NCI-H1930 (cell line): ENCODE results near the gene PFKFB1.
A peak's percentile ranks its signal among the peaks of the same experiment; 100 is the strongest.

Experiments
- DNase-seq, 2 experiments: peaks; one replicate each; lab custom pipeline; 2025; lab: John Stamatoyannopoulos, UW

The PFKFB1 gene

DNA sequence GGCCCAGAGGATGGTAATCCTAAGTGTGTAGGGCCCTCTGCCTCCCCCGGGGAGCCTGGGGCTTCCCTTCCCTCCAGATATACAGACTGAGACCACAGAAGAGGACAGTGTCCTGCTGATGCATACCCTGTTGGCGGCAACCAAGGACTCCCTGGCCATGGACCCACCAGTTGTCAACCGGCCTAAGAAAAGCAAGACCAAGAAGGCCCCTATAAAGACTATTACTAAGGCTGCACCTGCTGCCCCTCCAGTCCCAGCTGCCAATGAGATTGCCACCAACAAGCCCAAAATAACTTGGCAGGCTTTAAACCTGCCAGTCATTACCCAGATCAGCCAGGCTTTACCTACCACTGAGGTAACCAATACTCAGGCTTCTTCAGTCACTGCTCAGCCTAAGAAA, 71.4 kb downstream of the PFKFB1 start:
- no peak for DNase-seq

DNA sequence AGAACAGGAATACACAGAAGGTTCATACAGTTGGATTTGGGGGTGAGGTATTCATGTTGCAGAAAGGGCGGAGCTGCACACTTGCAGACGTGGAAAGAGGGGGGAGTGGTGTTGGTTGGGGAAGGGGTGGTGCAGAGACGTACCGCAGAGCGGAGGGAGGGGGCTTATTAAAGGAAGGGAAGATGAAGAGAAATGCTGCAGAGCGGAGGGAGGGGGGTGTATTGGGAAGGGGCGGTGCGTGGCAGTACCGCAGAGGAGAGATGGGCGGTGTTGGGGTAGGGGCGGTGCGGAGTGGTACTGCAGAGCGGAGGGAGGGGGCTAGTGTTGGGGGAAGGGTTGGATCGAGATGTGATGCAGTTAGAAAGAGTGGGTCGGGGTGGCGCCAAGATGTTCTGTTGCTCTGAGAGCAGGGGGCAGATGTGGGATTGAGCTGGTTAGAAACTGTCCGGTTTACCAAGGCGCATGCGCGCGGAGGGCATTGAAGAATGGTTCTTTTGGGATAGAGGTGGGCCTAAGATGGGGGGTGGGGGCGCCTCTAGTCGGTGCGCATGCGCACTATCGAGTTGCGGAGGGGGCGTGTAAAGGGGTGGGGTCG, 72.5 kb downstream of the PFKFB1 start:
- peak; percentile 53 to 72 for DNase-seq

DNA sequence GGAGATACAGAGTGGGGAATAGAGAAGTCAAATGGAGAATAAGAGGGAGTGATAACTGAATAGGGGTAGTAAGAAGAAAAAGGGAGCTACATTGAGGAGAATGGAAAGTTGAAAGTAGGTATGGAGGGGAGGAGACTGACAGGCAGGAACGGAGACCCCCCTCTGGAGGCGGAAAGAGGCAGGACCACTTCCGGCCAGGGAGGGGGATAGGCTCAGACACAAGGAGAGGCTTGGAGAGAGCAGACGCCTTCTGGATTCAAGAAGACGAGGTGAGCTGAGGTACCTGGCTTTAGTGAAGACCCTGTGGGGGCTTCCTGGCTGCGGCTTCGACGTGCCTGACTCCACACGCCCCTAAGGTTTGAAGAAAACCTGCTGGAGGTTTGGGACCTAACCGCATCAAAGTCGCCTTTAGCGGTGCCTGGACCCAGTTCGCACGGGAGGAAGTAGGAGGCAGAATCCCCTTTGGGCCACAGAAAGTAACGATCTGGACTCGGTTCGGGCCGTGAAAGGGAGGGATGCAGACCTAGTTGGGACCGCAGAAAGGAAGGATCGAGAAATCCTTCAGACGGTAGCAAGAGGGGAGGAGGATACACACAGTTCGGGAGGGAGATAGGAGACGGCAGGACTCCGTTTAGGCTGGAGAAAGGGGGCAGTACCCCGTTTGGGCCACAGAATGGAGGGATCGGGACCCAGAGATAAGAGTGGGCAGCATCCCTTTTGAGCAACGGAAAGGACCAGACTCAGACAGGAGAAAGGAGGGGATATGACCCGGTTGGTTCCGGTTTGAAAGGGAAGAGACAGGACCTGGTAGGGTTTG, 73.2 kb downstream of the PFKFB1 start, which contains the start of gene TRO:
Gene TRO, plus strand, starts transcription at position 215 of the 817 bp plus-strand sequence. CDS start 1,423 bp downstream, outside the sequence.
- DNase-seq, result peak; percentile 7 to 27

DNA sequence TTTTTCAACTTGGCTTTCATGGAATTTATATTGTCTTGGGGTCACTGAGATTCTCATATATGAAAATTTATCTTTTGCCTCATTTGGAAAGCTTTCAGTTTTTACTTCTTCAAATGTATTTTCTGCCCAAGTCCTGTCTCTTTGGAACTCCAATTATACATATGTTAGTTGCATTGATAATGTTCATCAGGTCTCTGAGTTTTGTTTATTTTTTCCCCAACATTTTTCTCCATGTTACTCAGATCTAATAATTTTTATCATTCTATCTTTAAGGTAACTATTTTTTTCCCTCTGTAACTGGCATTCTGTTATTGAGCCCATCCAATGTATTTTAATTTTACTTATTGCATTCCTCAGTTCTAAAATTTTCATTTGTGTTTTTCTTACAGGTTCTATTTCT, 84.0 kb downstream of the PFKFB1 start:
- DNase-seq, result no peak

DNA sequence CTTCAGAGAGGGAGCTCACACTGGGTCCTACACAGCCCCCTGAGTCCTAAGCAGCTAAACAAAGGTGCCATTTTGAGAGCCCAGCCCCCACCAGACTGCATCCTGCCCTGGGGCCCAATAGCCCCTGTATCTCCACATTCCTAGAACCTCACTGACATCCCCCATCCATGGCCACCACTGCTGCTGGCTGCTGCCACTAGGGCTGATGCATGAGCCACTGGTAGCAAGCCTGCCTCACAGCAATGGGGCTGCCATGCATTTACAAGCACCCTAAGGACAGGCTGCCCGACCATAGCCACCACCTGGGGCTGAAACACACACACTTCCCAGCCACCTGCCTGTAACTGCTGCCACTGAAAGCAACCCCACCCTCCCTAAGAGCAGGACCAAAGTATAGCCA, 99.8 kb downstream of the PFKFB1 start:
- DNase-seq, result no peak

DNA sequence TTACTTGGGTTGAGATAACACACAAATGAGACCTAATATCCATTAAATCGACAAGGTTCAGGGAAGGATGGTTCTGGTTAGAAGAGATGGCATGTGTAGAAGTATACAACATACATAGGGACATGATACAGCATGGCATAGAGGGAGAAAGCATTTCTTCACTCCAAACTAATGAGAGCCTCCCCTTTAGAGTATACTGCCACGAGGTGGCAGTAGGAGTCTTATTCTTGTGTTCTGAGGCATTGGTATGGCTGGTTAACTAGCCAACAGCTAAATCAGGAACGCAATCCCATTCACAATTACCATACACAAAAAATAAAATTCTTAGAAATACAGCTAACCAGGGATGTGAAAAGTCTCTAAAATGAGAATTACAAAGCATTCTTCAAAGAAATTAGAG, 102.4 kb downstream of the PFKFB1 start:
- DNase-seq, result peak in 1 of 2 experiments; percentile 6

DNA sequence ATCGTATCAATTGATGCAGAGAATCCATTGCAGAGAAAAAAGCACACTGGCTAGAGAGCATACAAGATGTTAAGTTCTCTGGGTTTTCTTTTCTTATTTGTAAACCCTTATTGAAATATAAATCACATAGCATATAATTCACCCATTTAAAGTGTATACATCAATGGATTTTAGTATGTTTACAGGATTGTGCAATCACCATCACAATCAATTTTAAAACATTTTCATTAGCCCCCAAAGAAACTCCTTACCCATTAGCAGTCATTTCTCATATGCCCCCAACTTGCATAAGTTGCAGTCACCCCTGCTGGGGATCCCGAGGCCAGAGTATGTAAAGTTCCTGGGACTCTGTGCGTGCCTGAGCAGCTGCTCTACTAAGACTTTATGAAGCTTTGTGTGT, 108.2 kb downstream of the PFKFB1 start:
- DNase-seq, result no peak
